Muscle of arm (tissue), 12 donors: Measurements from ENCODE around the gene XYLT1. TPM values are rescaled to one million over a fixed set of nuclear protein-coding genes. Genes with fewer than 3 reads are reported as not detected.

ENCODE experiments used
- DNase-seq: peaks from one replicate; pipeline ENCODE4 v3.0.0-alpha.2; 2013
- polyA plus RNA-seq, 12 donors: library from polyadenylated mRNA; unstranded; fragments of 120-200 nt; gene quantifications; one replicate each; pipeline ENCODE4 v1.2.1, GENCODE V29; 2013; ENCODE audit not compliant: insufficient read length in 12 of 12

Gene XYLT1
- polyA plus RNA-seq, 12 donors: 4.7 to 11.0 (median 6.3) TPM; not detected in 1

DNA sequence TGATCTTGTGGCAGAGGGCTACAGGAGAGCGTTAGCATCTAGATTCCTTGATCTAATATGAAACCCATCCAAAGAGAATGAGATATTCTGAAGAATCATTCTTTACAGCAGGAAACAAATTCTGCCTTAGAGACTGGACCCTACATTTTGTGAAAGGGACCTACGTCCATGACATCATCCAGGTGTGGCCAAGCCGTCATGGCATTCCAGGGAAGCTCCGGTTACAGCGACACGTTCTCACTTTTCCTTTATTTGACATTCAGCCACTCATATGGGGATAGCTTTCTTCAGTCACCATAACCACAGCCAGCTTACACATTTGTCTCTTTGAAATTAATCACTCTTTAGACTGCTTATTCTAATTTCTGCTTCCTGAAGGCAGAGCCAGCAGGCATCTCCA, 408.1 kb downstream of the XYLT1 start:
- DNase-seq: no peak

DNA sequence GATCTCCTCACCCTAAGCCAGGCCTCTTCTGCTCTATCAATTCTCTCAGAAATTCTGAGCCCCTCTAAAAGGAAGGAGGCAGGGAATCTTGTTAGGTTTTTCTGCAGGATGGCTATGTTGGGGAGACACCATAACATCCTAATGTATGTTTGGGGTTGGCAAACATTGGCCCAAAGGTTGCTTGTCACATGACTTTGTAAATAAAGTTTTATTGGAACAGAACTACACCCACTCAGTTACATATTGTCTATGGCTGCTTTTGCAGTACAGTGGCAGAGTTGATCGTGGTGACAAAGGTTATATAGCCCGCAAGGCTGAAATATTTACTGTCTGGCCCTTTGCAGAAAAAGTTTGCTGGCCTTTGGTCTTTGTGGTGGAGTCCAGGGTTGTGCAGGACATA, 409.4 kb downstream of the XYLT1 start:
- DNase-seq: no peak

DNA sequence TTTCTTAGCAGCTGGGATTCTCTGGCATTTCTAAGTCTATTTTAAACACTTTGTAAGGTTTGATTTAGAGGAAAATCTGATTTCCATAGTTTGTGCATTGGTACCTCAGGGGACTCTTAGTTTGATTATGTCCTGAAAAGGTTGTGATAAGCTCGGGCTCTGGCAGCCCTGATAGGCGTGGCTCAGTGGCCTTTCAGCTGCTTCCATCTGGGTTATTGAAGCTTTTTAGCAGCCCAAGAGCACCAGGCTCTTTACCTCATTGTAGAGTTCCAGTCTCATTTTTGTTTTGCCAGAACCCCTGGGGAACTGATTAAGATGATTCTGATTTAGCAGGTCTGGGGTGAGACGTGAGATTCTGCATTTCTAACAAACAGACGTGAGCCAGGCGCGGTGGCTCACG, 412.3 kb downstream of the XYLT1 start:
- no peak for DNase-seq

DNA sequence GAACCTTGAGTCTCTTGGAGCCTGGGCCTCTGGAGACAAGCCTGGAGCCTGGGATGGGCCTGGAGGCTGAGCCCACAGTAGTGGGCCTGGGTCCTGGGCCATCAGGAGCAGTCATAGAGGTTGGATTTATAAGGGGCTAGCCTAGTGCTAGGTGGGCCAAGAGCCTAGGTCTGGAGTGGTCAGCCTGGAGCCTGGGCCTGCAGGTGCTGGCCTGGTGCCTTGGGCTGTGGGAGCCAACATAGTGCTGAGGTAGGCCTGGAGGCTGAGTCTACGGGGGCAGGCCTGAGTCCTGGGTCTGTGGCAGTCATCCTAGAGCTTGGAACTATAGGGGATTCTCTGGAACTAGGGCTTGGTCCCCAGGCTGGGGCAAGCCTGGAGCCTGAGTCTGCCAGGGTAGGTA, 414.1 kb downstream of the XYLT1 start:
- DNase-seq: no peak

DNA sequence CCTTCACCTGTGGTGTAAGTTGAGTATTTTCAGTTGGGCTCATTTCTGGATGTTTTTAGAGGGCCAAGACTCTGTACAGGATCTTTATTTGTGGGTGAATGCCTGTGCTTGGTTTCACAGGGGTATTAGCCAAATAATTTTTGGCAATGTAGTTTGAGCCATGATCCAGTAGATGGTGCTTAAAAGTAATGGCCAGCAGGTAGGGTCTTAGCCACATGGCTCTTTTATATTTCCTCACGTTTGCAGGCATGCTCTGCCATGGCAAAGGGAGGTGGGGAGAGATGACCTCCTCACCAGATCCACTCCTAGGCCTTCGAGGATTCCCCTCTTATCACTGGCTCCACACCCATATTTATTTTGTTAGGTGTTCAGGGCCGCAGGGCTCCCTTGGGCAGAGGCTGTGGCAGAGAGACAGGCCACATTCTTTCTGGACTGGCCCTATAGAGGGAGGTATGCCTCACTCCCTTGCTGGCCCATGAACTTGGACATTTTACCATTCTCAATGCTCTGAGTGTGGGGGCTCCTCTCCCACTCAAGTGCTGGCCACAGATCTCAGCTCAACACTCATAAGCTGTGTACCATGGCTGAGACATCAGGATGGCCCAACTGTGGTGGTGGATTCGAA, 417.1 kb downstream of the XYLT1 start:
- DNase-seq: no peak
